ENCODE measurements around the gene STX3. TPM values are rescaled to one million over a fixed set of nuclear protein-coding genes. Genes with fewer than 3 reads are reported as not detected.
A peak's percentile ranks its signal among the peaks of the same experiment; 100 is the strongest.

Gene STX3
- total and polyA plus RNA-seq, 5 donors from 2014 or later, result 0.44 to 3.1 (median 2.0) TPM

DNA sequence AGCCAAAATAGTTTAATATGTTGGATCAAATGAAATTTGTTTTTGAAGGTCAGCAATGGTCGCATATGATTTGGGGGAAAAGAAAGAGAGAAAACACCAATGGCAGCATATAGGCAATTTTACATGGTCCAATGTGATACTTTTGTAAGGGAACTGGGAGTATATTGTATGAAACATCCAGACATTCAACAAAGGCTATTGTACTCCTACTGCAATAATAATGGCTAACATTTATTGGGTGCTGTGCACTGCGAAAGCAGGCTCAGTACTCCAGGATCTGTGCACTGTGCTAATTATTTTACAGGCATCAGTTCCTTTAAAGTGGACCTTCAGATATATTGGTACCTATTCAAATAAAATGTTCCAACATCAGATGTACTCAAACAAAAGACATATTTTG is 35.6 kb upstream of the STX3 start:
- no peak overlapping the region for H3K27ac ChIP-seq (ENCODE audit: insufficient read depth, low read length, poor library complexity, severe bottlenecking)
- H3K4me3 ChIP-seq (ENCODE audit: low read depth, low read length), result no peak overlapping the region
- Mint-ChIP-seq H3K27me3 (peaks cover 60% of the 10 kb centered on the region), H3K9me3 (peaks cover 0 to 2% (median 0%) of the 10 kb centered on the region in 7 donors), H3K4me1 (no peaks in the 10 kb centered on the region), H3K27ac (peak overlapping the region in 1 of 3 donors; percentile 8), H3K36me3 (no peaks in the 10 kb centered on the region), H3K4me3 (no peak overlapping the region)
- no peaks in the 10 kb centered on the region for H3K4me1 ChIP-seq (ENCODE audit: control insufficient read depth, insufficient read depth, low read length, poor library complexity, severe bottlenecking)
- no peaks in the 10 kb centered on the region for H3K9me3 ChIP-seq (ENCODE audit: control insufficient read depth in 2 of 2, low read length in 2 of 2)
- ATAC-seq (ENCODE audit: low read depth in 2 of 2) (no peak), DNase-seq (no peak)
- peaks cover 3% of the 10 kb centered on the region for H3K27me3 ChIP-seq (ENCODE audit: control insufficient read depth, insufficient read depth, low read length)
- H3K36me3 ChIP-seq (ENCODE audit: control insufficient read depth, insufficient read depth, low read length), result no peaks in the 10 kb centered on the region

DNA sequence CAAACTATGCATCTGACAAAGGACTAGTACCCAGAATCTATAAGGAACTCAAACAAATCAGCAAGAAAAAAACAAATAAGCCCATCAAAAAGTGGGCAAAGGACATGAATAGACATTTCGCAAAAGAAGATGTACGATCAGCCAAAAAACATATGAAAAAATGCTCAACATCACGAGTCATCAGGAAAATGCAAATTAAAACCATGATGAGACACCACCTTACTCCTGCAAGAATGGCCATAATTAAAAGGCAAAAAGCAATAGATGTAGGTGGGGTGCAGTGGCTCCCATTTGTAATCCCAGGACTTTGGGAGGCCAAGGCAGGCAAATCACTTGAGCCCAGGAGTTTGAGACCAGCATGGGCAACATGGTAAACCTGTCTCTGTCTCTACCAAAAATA is 31.1 kb upstream of the STX3 start:
- no peak overlapping the region for H3K27ac ChIP-seq (ENCODE audit: insufficient read depth, low read length, poor library complexity, severe bottlenecking)
- H3K9me3 Mint-ChIP-seq, result peaks cover 0 to 2% (median 0%) of the 10 kb centered on the region in 7 donors
- DNase-seq (no peak), ATAC-seq (ENCODE audit: low read depth in 2 of 2) (no peak)
- no peaks in the 10 kb centered on the region for H3K36me3 ChIP-seq (ENCODE audit: control insufficient read depth, insufficient read depth, low read length)
- no peaks in the 10 kb centered on the region for H3K36me3 Mint-ChIP-seq
- no peak overlapping the region for H3K4me3 ChIP-seq (ENCODE audit: low read depth, low read length)
- H3K9me3 ChIP-seq (ENCODE audit: control insufficient read depth in 2 of 2, low read length in 2 of 2), result no peaks in the 10 kb centered on the region
- no peaks in the 10 kb centered on the region for H3K4me1 Mint-ChIP-seq
- H3K4me1 ChIP-seq (ENCODE audit: control insufficient read depth, insufficient read depth, low read length, poor library complexity, severe bottlenecking), result no peaks in the 10 kb centered on the region
- no peak overlapping the region for H3K27ac Mint-ChIP-seq
- H3K4me3 Mint-ChIP-seq, result no peak overlapping the region
- H3K27me3 ChIP-seq (ENCODE audit: control insufficient read depth, insufficient read depth, low read length), result no peaks in the 10 kb centered on the region
- H3K27me3 Mint-ChIP-seq, result peaks cover 32% of the 10 kb centered on the region

DNA sequence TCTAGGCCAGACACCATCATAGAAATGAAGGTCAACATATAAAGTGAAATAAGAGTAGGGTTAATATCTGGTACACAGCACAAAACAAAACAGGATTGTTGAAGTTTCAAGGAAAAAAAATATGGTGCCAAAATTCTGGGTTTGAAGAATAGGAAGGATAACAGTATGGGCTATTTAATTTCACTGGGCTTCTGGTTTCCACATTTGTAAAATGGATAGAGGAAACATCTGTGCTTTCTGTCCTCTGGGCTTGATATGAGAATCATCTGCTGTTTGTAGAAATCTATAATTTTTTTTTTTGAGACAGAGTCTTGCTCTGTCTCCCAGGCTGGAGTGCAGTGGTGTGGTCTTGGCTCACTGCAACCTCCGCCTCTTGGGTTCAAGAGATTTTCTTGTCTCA is 27.8 kb upstream of the STX3 start:
- Histone ChIP-seq H3K4me3 (ENCODE audit: low read depth, low read length) (no peak overlapping the region), H3K9me3 (ENCODE audit: control insufficient read depth in 2 of 2, low read length in 2 of 2) (no peaks in the 10 kb centered on the region), H3K36me3 (ENCODE audit: control insufficient read depth, insufficient read depth, low read length) (no peaks in the 10 kb centered on the region), H3K27ac (ENCODE audit: insufficient read depth, low read length, poor library complexity, severe bottlenecking) (no peak overlapping the region), H3K4me1 (ENCODE audit: control insufficient read depth, insufficient read depth, low read length, poor library complexity, severe bottlenecking) (no peaks in the 10 kb centered on the region), H3K27me3 (ENCODE audit: control insufficient read depth, insufficient read depth, low read length) (no peaks in the 10 kb centered on the region)
- Mint-ChIP-seq H3K4me1 (no peaks in the 10 kb centered on the region), H3K27me3 (peaks cover 7% of the 10 kb centered on the region), H3K27ac (no peak overlapping the region), H3K36me3 (no peaks in the 10 kb centered on the region), H3K4me3 (no peak overlapping the region), H3K9me3 (peaks cover 0 to 2% (median 0%) of the 10 kb centered on the region in 7 donors)
- DNase-seq, result no peak
- ATAC-seq (ENCODE audit: low read depth in 2 of 2), result no peak

GRCh38 chr11:59728154-59728553 is 27.0 kb upstream of the STX3 start:
- Histone ChIP-seq H3K27ac (ENCODE audit: insufficient read depth, low read length, poor library complexity, severe bottlenecking) (no peak overlapping the region), H3K27me3 (ENCODE audit: control insufficient read depth, insufficient read depth, low read length) (no peaks in the 10 kb centered on the region), H3K4me1 (ENCODE audit: control insufficient read depth, insufficient read depth, low read length, poor library complexity, severe bottlenecking) (no peaks in the 10 kb centered on the region), H3K36me3 (ENCODE audit: control insufficient read depth, insufficient read depth, low read length) (no peaks in the 10 kb centered on the region), H3K9me3 (ENCODE audit: control insufficient read depth in 2 of 2, low read length in 2 of 2) (no peaks in the 10 kb centered on the region), H3K4me3 (ENCODE audit: low read depth, low read length) (no peak overlapping the region)
- H3K36me3 Mint-ChIP-seq, result no peaks in the 10 kb centered on the region
- ATAC-seq (ENCODE audit: low read depth in 2 of 2) (no peak), DNase-seq (no peak)
- no peak overlapping the region for H3K27ac Mint-ChIP-seq
- peaks cover 0 to 2% (median 0%) of the 10 kb centered on the region in 7 donors for H3K9me3 Mint-ChIP-seq
- no peaks in the 10 kb centered on the region for H3K4me1 Mint-ChIP-seq
- H3K27me3 Mint-ChIP-seq, result no peaks in the 10 kb centered on the region
- no peak overlapping the region for H3K4me3 Mint-ChIP-seq

- H3K9me3 Mint-ChIP-seq, result peaks cover 0 to 2% (median 0%) of the 10 kb centered on the region in 7 donors
- no peaks in the 10 kb centered on the region for H3K27me3 ChIP-seq (ENCODE audit: control insufficient read depth, insufficient read depth, low read length)
- no peaks in the 10 kb centered on the region for H3K36me3 ChIP-seq (ENCODE audit: control insufficient read depth, insufficient read depth, low read length)
- H3K4me3 ChIP-seq (ENCODE audit: low read depth, low read length), result no peak overlapping the region
- no peak overlapping the region for H3K4me3 Mint-ChIP-seq
- no peaks in the 10 kb centered on the region for H3K27me3 Mint-ChIP-seq
- DNase-seq, result peak in 1 of 3 donors; percentile 27
- no peaks in the 10 kb centered on the region for H3K4me1 Mint-ChIP-seq
- no peaks in the 10 kb centered on the region for H3K9me3 ChIP-seq (ENCODE audit: control insufficient read depth in 2 of 2, low read length in 2 of 2)
- H3K36me3 Mint-ChIP-seq, result no peaks in the 10 kb centered on the region
- no peak overlapping the region for H3K27ac ChIP-seq (ENCODE audit: insufficient read depth, low read length, poor library complexity, severe bottlenecking)
- no peaks in the 10 kb centered on the region for H3K4me1 ChIP-seq (ENCODE audit: control insufficient read depth, insufficient read depth, low read length, poor library complexity, severe bottlenecking)
- H3K27ac Mint-ChIP-seq, result no peak overlapping the region
- ATAC-seq (ENCODE audit: low read depth in 2 of 2), result peak in 1 of 2 donors; percentile 42
Observed at GRCh38 chr11:59728913-59729312, 26.3 kb upstream of the STX3 start.

DNA sequence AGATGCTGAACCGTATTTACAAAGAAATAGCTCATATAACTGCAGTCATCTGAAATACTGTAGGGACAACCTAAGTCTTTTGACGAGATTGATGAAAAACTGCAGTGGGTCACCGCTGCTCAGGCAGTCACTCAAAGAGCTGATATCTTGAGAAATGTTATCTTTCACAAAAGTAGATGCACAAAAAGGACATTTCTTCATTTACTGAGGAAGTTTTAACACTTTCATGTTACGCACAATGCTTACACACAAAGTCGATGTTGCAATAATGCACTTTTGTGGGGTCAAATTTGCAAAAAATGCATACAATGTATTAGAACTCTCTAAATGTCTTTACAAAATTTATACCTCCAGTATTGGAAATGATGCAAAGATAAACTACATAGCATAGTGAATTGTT is 25.3 kb upstream of the STX3 start:
- no peak overlapping the region for H3K27ac Mint-ChIP-seq
- no peak overlapping the region for H3K4me3 Mint-ChIP-seq
- H3K27me3 ChIP-seq (ENCODE audit: control insufficient read depth, insufficient read depth, low read length), result no peaks in the 10 kb centered on the region
- peaks cover 0 to 2% (median 0%) of the 10 kb centered on the region in 7 donors for H3K9me3 Mint-ChIP-seq
- no peaks in the 10 kb centered on the region for H3K4me1 ChIP-seq (ENCODE audit: control insufficient read depth, insufficient read depth, low read length, poor library complexity, severe bottlenecking)
- no peaks in the 10 kb centered on the region for H3K36me3 Mint-ChIP-seq
- no peak for DNase-seq
- no peak for ATAC-seq (ENCODE audit: low read depth in 2 of 2)
- H3K4me1 Mint-ChIP-seq, result no peaks in the 10 kb centered on the region
- H3K4me3 ChIP-seq (ENCODE audit: low read depth, low read length), result no peak overlapping the region
- H3K27me3 Mint-ChIP-seq, result no peaks in the 10 kb centered on the region
- no peaks in the 10 kb centered on the region for H3K9me3 ChIP-seq (ENCODE audit: control insufficient read depth in 2 of 2, low read length in 2 of 2)
- H3K36me3 ChIP-seq (ENCODE audit: control insufficient read depth, insufficient read depth, low read length), result no peaks in the 10 kb centered on the region
- no peak overlapping the region for H3K27ac ChIP-seq (ENCODE audit: insufficient read depth, low read length, poor library complexity, severe bottlenecking)

DNA sequence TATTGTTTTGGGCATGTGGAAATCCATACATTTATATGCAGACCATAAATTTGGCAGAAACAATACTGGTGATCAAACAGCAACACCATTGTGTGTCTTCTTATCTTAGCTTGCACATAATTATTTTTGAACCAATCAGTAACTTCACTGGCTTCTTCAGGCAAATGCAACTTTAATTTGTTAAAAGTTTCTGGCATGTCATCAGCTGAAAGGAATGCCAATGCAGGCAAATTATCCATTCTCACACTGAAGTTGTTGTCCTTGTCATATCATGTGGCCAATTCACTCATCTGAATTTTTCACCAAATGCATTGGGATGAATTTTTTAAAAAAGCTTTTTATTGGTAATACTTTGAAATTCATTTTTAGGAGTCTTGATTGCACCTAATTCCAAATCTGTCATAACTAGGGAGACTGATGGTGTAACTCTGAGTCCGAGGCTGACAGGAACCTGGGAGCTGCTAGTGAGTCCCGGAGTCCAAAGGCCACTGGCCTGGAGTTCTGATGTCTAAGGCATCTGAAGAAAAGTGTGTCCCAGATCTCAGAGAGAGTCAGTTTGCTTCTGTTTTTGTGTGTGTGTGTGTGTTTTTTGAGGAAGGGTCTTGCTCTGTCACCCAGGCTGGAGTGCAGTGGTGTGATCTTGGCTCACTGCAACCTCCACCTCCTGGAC is 24.1 kb upstream of the STX3 start:
- H3K4me3 ChIP-seq (ENCODE audit: low read depth, low read length), result no peak overlapping the region
- DNase-seq, result no peak
- Mint-ChIP-seq H3K4me1 (no peaks in the 10 kb centered on the region), H3K4me3 (no peak overlapping the region), H3K27ac (no peak overlapping the region), H3K27me3 (peaks cover 5% of the 10 kb centered on the region), H3K9me3 (peaks cover 0 to 2% (median 0%) of the 10 kb centered on the region in 7 donors), H3K36me3 (no peaks in the 10 kb centered on the region)
- no peaks in the 10 kb centered on the region for H3K4me1 ChIP-seq (ENCODE audit: control insufficient read depth, insufficient read depth, low read length, poor library complexity, severe bottlenecking)
- H3K27ac ChIP-seq (ENCODE audit: insufficient read depth, low read length, poor library complexity, severe bottlenecking), result no peak overlapping the region
- no peaks in the 10 kb centered on the region for H3K9me3 ChIP-seq (ENCODE audit: control insufficient read depth in 2 of 2, low read length in 2 of 2)
- ATAC-seq (ENCODE audit: low read depth in 2 of 2), result no peak
- H3K36me3 ChIP-seq (ENCODE audit: control insufficient read depth, insufficient read depth, low read length), result no peaks in the 10 kb centered on the region
- H3K27me3 ChIP-seq (ENCODE audit: control insufficient read depth, insufficient read depth, low read length), result no peaks in the 10 kb centered on the region

DNA sequence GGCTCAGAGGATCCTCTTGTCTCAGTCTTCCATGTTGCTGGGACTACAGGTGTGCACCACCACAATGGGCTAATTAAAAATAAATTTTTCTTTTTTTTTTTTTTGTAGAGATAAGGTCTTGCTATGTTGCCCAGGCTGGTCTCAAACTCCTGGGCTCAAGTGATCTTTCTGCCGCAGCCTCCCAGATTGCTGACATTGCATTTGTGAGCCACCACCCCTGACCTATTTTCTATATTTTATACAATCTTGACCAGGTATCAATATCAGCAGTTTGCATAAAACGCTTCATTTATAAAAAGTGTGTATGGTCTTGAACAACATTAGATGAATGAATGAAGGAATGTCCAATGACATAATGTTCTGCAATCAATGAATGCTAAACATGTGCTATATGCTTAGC is 9.1 kb upstream of the STX3 start:
- Mint-ChIP-seq H3K9me3 (peaks cover 0 to 4% (median 0%) of the 10 kb centered on the region in 7 donors), H3K36me3 (no peaks in the 10 kb centered on the region), H3K4me3 (no peak overlapping the region), H3K27me3 (peaks cover 43% of the 10 kb centered on the region), H3K27ac (no peak overlapping the region), H3K4me1 (no peaks in the 10 kb centered on the region)
- Histone ChIP-seq H3K36me3 (ENCODE audit: control insufficient read depth, insufficient read depth, low read length) (no peaks in the 10 kb centered on the region), H3K4me3 (ENCODE audit: low read depth, low read length) (no peak overlapping the region), H3K4me1 (ENCODE audit: control insufficient read depth, insufficient read depth, low read length, poor library complexity, severe bottlenecking) (no peaks in the 10 kb centered on the region), H3K27me3 (ENCODE audit: control insufficient read depth, insufficient read depth, low read length) (peaks cover 3% of the 10 kb centered on the region), H3K27ac (ENCODE audit: insufficient read depth, low read length, poor library complexity, severe bottlenecking) (no peak overlapping the region), H3K9me3 (ENCODE audit: control insufficient read depth in 2 of 2, low read length in 2 of 2) (no peaks in the 10 kb centered on the region)
- DNase-seq (no peak), ATAC-seq (ENCODE audit: low read depth in 2 of 2) (no peak)
